Kidney epithelial cell (primary cell): ENCODE measurements around the gene RHOH. TPM values are rescaled to one million over a fixed set of nuclear protein-coding genes. Genes with fewer than 3 reads are reported as not detected.

Experiments
- DNase-seq: peaks from one replicate; pipeline ENCODE4 v3.0.0-alpha.2; 2010; ENCODE audit warnings: low read depth
- H3K27me3 ChIP-seq: 2 replicates; pipeline ENCODE4 v1.6.0; 2011; ENCODE audit warnings: low read length; ENCODE audit not compliant: control insufficient read depth, insufficient read depth
- H3K36me3 ChIP-seq: 2 replicates; pipeline ENCODE4 v1.5.1; 2011; ENCODE audit warnings: low read length; ENCODE audit not compliant: control insufficient read depth, insufficient read depth
- H3K4me3 ChIP-seq: 2 replicates; pipeline ENCODE4 v1.5.1; 2011; ENCODE audit warnings: low read depth, mild to moderate bottlenecking, control low read depth, low read length
- total RNA-seq: library from RNA; depleted of rRNA; stranded (reverse); fragments of >200 nt; gene quantifications from 2 replicates; pipeline ENCODE4 v1.2.3, GENCODE V29; 2015
- TF ChIP-seq, protein P1 (sequence below): IDR thresholded peaks from 2 replicates; pipeline ENCODE4 v1.5.1; 2011; ENCODE audit warnings: mild to moderate bottlenecking, moderate library complexity, low read length, control low read depth, inconsistent platforms; ENCODE audit not compliant: insufficient read depth, poor library complexity, severe bottlenecking

The RHOH gene
- total RNA-seq, 1 donor from 2014 or later, result not detected

DNA sequence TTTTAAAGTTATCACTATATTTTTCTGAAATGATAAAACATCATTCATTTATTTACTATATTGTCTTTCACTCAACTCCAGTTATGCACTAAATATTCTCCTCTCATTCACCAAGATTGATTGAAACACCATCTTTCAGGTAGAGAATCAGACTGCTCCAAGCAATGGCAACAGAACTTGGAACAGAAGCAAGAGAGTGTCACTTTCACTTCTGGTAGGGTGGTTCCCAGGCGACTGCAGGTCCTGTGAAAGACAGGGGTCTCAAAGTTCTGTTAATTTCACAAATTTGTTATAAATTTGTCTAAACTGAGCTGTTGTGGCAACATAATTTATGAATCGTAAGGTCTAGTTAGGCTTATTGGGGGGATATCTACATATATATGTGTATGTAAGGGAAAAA is 47.8 kb downstream of the RHOH start:
- no peaks in the 10 kb centered on the region for H3K36me3 ChIP-seq
- TF ChIP-seq, protein P1, sequence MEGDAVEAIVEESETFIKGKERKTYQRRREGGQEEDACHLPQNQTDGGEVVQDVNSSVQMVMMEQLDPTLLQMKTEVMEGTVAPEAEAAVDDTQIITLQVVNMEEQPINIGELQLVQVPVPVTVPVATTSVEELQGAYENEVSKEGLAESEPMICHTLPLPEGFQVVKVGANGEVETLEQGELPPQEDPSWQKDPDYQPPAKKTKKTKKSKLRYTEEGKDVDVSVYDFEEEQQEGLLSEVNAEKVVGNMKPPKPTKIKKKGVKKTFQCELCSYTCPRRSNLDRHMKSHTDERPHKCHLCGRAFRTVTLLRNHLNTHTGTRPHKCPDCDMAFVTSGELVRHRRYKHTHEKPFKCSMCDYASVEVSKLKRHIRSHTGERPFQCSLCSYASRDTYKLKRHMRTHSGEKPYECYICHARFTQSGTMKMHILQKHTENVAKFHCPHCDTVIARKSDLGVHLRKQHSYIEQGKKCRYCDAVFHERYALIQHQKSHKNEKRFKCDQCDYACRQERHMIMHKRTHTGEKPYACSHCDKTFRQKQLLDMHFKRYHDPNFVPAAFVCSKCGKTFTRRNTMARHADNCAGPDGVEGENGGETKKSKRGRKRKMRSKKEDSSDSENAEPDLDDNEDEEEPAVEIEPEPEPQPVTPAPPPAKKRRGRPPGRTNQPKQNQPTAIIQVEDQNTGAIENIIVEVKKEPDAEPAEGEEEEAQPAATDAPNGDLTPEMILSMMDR, result no peak
- DNase-seq, result no peak
- H3K27me3 ChIP-seq, result no peaks in the 10 kb centered on the region
- H3K4me3 ChIP-seq, result no peak overlapping the region

DNA sequence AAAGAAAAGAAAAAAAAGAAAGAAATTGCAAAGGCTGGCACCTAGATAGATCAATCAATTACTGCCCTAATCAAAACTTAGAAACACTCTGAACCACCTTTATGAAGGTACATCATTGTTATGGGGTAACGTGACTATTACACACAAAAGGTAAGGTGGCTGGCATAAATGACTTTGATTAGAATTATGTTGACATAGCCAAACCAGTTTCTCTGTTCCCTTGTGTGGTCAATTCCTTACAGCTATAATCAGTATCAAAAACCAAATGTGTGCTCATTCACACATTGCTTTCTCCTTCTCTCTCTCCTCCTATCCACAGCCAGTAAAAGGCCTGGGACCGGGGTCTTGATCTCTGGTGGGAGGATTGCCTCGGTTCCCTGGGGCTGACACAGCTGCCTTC is 48.7 kb downstream of the RHOH start:
- Histone ChIP-seq H3K36me3 (no peaks in the 10 kb centered on the region), H3K27me3 (no peaks in the 10 kb centered on the region), H3K4me3 (no peak overlapping the region)
- DNase-seq, result no peak
- TF ChIP-seq, protein P1, result no peak

DNA sequence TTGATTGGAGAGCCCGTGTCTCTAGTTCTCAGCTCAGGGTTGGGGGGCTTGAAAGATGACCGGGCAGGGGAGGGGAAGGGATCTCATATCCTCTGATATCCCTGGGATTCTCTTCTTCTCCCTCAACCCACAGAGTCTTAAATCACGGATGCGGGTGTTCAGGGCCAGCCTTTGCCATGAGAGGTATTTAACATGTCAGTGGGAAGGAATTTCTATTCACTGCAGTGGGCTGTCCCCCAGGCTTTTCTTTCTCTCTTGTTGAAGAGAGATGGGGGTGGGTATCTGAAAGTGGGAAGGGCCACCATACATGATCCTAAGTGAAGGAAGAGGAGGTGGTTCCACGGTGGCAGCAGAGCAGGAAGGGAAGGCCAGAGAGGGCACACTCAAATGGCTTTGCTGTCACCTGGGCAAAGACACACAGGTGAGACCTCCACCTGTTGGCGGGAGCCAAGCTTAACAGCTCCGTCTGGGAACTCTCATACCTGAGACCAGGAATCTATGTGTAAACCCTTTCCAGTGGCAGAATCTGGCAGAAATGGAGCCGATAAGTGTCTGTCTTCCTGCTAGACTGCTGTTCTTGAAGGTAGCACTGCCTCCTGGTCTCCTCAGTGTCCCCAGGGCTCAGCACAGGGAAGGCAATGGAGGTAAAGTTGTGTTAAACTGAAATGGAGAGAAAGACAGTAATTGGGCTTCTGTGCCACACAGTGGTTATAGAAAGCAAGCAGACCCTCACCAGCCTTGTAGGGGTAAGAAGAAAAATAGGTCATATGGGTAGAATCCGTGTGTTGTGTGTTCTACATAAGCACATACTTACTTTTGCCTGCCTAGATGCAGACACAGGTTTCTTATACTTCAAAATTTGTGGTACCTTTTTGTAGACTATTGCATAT is 49.4 kb downstream of the RHOH start:
- Histone ChIP-seq H3K27me3 (no peaks in the 10 kb centered on the region), H3K4me3 (no peak overlapping the region), H3K36me3 (no peaks in the 10 kb centered on the region)
- DNase-seq, result no peak
- TF ChIP-seq, protein P1, result no peak

DNA sequence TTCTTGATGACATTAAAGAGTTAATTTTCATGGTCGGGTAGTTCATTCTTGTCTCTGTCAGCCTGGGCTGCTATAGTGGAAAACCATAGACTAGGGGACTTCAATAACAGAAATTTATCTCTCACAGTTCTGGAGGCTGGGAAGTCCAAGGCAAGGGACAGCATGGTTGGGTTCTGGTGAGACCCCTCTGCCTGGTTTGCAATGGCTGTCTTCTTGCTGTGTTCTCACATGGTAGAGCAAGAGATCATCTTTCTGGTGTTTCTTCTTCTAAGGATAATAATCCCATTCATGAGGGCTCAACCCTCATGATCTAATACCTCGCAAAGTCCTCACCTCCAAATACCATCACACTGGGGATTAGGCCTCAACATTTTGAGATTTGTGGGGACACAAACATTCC is 50.1 kb downstream of the RHOH start:
- no peak for DNase-seq
- Histone ChIP-seq H3K4me3 (no peak overlapping the region), H3K27me3 (no peaks in the 10 kb centered on the region), H3K36me3 (no peaks in the 10 kb centered on the region)
- TF ChIP-seq, protein P1, result no peak

DNA sequence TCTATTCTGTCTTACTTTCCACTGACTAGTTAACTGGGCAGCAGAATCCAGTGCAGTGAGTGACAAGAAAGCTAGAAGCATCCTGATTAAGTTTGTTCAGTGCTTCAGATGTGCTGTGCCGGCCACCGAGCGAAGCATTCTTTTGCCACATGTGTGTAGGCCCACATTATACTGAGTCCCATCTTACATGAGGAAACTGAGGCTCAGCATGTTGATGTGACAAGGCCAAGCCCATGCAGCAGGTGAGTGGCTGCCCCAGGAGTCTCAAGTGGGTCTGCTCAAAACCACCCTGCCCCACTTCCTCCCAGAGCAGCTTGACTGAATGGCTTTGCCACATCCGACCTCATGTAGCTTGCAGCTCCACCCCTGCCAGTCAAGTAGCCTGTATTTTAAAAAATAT is 50.5 kb downstream of the RHOH start:
- DNase-seq, result no peak
- H3K27me3 ChIP-seq, result no peaks in the 10 kb centered on the region
- no peak overlapping the region for H3K4me3 ChIP-seq
- no peaks in the 10 kb centered on the region for H3K36me3 ChIP-seq
- TF ChIP-seq, protein P1, result no peak

DNA sequence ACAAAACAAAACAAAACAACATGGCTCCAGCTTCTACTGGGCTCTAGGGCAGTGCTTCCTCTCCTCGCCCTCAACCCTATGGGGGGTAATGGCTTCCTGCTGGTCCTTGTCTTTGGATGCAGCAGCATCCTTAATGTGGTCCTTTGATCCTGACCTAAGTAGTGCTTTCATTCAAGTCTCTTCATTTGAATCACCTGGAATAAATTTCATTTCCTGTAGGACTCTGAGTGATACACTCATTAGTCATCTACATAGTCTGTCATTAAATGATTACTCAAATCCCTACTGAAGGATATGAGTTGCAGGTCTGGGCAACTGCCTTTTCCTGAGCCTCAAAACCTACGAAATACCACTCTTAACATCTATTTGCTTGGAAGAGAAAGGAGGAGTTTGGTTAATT is 54.5 kb downstream of the RHOH start:
- DNase-seq, result peak; percentile 39
- TF ChIP-seq, protein P1, result no peak
- Histone ChIP-seq H3K36me3 (no peaks in the 10 kb centered on the region), H3K4me3 (no peak overlapping the region), H3K27me3 (no peaks in the 10 kb centered on the region)
